ENCODE data around the gene SEC14L5. TPM values are rescaled to one million over a fixed set of nuclear protein-coding genes. Genes with fewer than 3 reads are reported as not detected.
A peak's percentile ranks its signal among the peaks of the same experiment; 100 is the strongest.
"Not testable (repeated sequence)": the region's sequence is repeated elsewhere in the genome, so short reads cannot be mapped to it uniquely, and the experiment has no call there.

SEC14L5 gene
- total RNA-seq, 1 donor: under 0.01 TPM

- DNase-seq (ENCODE audit: insufficient read length, low spot score, missing footprints): no peak
- no peak overlapping the region for H3K4me2 ChIP-seq (ENCODE audit: insufficient read depth, low read length)
- no peak overlapping the region for H3K27ac ChIP-seq (ENCODE audit: low read depth, low read length)
- no peak overlapping the region for H2AFZ ChIP-seq (ENCODE audit: low read length)
- H3K9me3 ChIP-seq (ENCODE audit: low read depth, low read length): no peaks in the 10 kb centered on the region
- H3K79me2 ChIP-seq (ENCODE audit: insufficient read depth, low read length): no peaks in the 10 kb centered on the region
- H3K4me1 ChIP-seq (ENCODE audit: insufficient read depth, low read length): peaks cover 6% of the 10 kb centered on the region
- no peak for TF ChIP-seq CTCF (IDR thresholded peaks at IDR 0.05; ENCODE audit: extremely low read depth, low read depth, low read length)
- peaks cover 15% of the 10 kb centered on the region for H3K27me3 ChIP-seq (ENCODE audit: insufficient read depth, low read length)
- no peak overlapping the region for H3K4me3 ChIP-seq (ENCODE audit: insufficient read depth, low read length)
- H3K36me3 ChIP-seq (ENCODE audit: insufficient read depth, low read length): no peaks in the 10 kb centered on the region
- no peaks in the 10 kb centered on the region for H4K20me1 ChIP-seq (ENCODE audit: insufficient read depth, low read length)
Measured at GRCh38 chr16:4962716-4963115, 4.6 kb downstream of the SEC14L5 start.

GRCh38 chr16:4963527-4963926 is 5.4 kb downstream of the SEC14L5 start:
- not testable (repeated sequence) for H3K9me3 ChIP-seq (ENCODE audit: low read depth, low read length); H3K4me3 ChIP-seq (ENCODE audit: insufficient read depth, low read length); H2AFZ ChIP-seq (ENCODE audit: low read length); H3K36me3 ChIP-seq (ENCODE audit: insufficient read depth, low read length); DNase-seq (ENCODE audit: insufficient read length, low spot score, missing footprints); H3K4me2 ChIP-seq (ENCODE audit: insufficient read depth, low read length); H4K20me1 ChIP-seq (ENCODE audit: insufficient read depth, low read length); H3K79me2 ChIP-seq (ENCODE audit: insufficient read depth, low read length); H3K4me1 ChIP-seq (ENCODE audit: insufficient read depth, low read length); H3K27ac ChIP-seq (ENCODE audit: low read depth, low read length)
- peaks cover 15% of the 10 kb centered on the region for H3K27me3 ChIP-seq (ENCODE audit: insufficient read depth, low read length)

- no peak overlapping the region for H3K27ac ChIP-seq (ENCODE audit: low read depth, low read length)
- peak; percentile 60 for DNase-seq (ENCODE audit: insufficient read length, low spot score, missing footprints)
Measured at GRCh38 chr16:4966736-4967453, 8.8 kb downstream of the SEC14L5 start.

GRCh38 chr16:4968278-4968677 is 10.1 kb downstream of the SEC14L5 start:
- H3K79me2 ChIP-seq (ENCODE audit: insufficient read depth, low read length); H3K36me3 ChIP-seq (ENCODE audit: insufficient read depth, low read length); H3K27me3 ChIP-seq (ENCODE audit: insufficient read depth, low read length); H3K4me2 ChIP-seq (ENCODE audit: insufficient read depth, low read length); DNase-seq (ENCODE audit: insufficient read length, low spot score, missing footprints); H4K20me1 ChIP-seq (ENCODE audit: insufficient read depth, low read length); H3K4me3 ChIP-seq (ENCODE audit: insufficient read depth, low read length); H2AFZ ChIP-seq (ENCODE audit: low read length); H3K9me3 ChIP-seq (ENCODE audit: low read depth, low read length); H3K27ac ChIP-seq (ENCODE audit: low read depth, low read length); H3K4me1 ChIP-seq (ENCODE audit: insufficient read depth, low read length): not testable (repeated sequence)

More at GRCh38 chr16:4966736-4967453, 8.8 kb downstream of the SEC14L5 start:
- no peaks in the 10 kb centered on the region for H3K9me3 ChIP-seq (ENCODE audit: low read depth, low read length)
- H2AFZ ChIP-seq (ENCODE audit: low read length): no peak overlapping the region
- peaks cover 6% of the 10 kb centered on the region for H3K27me3 ChIP-seq (ENCODE audit: insufficient read depth, low read length)
- no peaks in the 10 kb centered on the region for H3K36me3 ChIP-seq (ENCODE audit: insufficient read depth, low read length)
- no peak overlapping the region for H3K4me2 ChIP-seq (ENCODE audit: insufficient read depth, low read length)
- H3K4me1 ChIP-seq (ENCODE audit: insufficient read depth, low read length): no peaks in the 10 kb centered on the region
- TF ChIP-seq CTCF (IDR thresholded peaks at IDR 0.05; ENCODE audit: extremely low read depth, low read depth, low read length): no peak
- H3K79me2 ChIP-seq (ENCODE audit: insufficient read depth, low read length): no peaks in the 10 kb centered on the region
- no peaks in the 10 kb centered on the region for H4K20me1 ChIP-seq (ENCODE audit: insufficient read depth, low read length)
- no peak overlapping the region for H3K4me3 ChIP-seq (ENCODE audit: insufficient read depth, low read length)

GRCh38 chr16:4968879-4969483 is 10.9 kb downstream of the SEC14L5 start:
- Histone ChIP-seq H3K9me3 (ENCODE audit: low read depth, low read length) (no peaks in the 10 kb centered on the region), H3K27me3 (ENCODE audit: insufficient read depth, low read length) (peaks cover 2% of the 10 kb centered on the region), H3K36me3 (ENCODE audit: insufficient read depth, low read length) (no peaks in the 10 kb centered on the region), H3K27ac (ENCODE audit: low read depth, low read length) (no peak overlapping the region), H3K4me3 (ENCODE audit: insufficient read depth, low read length) (no peak overlapping the region), H3K4me2 (ENCODE audit: insufficient read depth, low read length) (no peak overlapping the region), H3K79me2 (ENCODE audit: insufficient read depth, low read length) (no peaks in the 10 kb centered on the region), H3K4me1 (ENCODE audit: insufficient read depth, low read length) (no peaks in the 10 kb centered on the region), H2AFZ (ENCODE audit: low read length) (no peak overlapping the region), H4K20me1 (ENCODE audit: insufficient read depth, low read length) (no peaks in the 10 kb centered on the region)
- peak; percentile 9 for DNase-seq (ENCODE audit: insufficient read length, low spot score, missing footprints)
- no peak for TF ChIP-seq CTCF (IDR thresholded peaks at IDR 0.05; ENCODE audit: extremely low read depth, low read depth, low read length)

Measured in osteoblast (primary cell).